ENCODE measurements around the gene NXNL1. TPM values are rescaled to one million over a fixed set of nuclear protein-coding genes. Genes with fewer than 3 reads are reported as not detected.

NXNL1 gene
- total and polyA plus RNA-seq, 2 donors (not counting 3 experiments of a cell fraction or from before 2014, with no cell fraction given) = not detected

GRCh38 chr19:17451820-17452219, 8.9 kb downstream of the NXNL1 start:
- H3K4me1 ChIP-seq (ENCODE audit: control insufficient read depth, extremely low read depth, insufficient read depth, low read length) = no peaks in the 10 kb centered on the region
- no peaks in the 10 kb centered on the region for H3K9me3 ChIP-seq (replicated peaks; ENCODE audit: control insufficient read depth, insufficient read depth, low read length)
- DNase-seq (ENCODE audit: low read depth, low spot score) (no peak), FAIRE-seq (no peak)
- no peaks in the 10 kb centered on the region for H3K36me3 ChIP-seq (ENCODE audit: control insufficient read depth in 2 of 2, extremely low read depth in 1 of 2, insufficient read depth in 2 of 2, low read length in 2 of 2)
- no peak overlapping the region for H3K9ac ChIP-seq (replicated peaks; ENCODE audit: extremely low read depth, insufficient read depth, low read length)
- ChIA-PET CTCF (interaction anchor here (0.6 to 1.5 kb wide), 3 partner anchors 315 to 379 kb away, joined by 3 to 4 read pairs (median 3); no protein-coding TSS in a partner anchor), POLR2A (no interaction called here)
- H3K4me2 ChIP-seq (ENCODE audit: insufficient read depth, low read length) = no peak overlapping the region
- no peak overlapping the region for H2AFZ ChIP-seq (ENCODE audit: low read depth, low read length)
- dilution Hi-C loops (cut with MboI; ENCODE audit: extremely low pct_ligation_motif_present, low sequenced_read_pairs) = no loop called here
- no peak overlapping the region for H3K4me3 ChIP-seq (replicated peaks in 1 of 3; ENCODE audit: insufficient read depth in 1 of 3, low read depth in 1 of 3, low read length in 3 of 3)
- no peaks in the 10 kb centered on the region for H3K9me1 ChIP-seq (replicated peaks; ENCODE audit: control insufficient read depth, extremely low read depth, insufficient read depth, low read length)
- no TSS peak for BruUV-seq (replicated peaks)
- H3K27ac ChIP-seq (ENCODE audit: insufficient read depth, low read depth, low read length) = no peak overlapping the region
- no peak for TF ChIP-seq MAX (IDR thresholded peaks at IDR 0.05; ENCODE audit: insufficient read depth, insufficient read length)
- TF ChIP-seq JUN (IDR thresholded peaks at IDR 0.05; ENCODE audit: borderline replicate concordance, insufficient read depth, insufficient read length, low read depth) = no peak
- TF ChIP-seq EZH2 (IDR thresholded peaks at IDR 0.05; ENCODE audit: borderline replicate concordance, low read depth, low read length, severe bottlenecking) = no peak
- TF ChIP-seq MYC (IDR thresholded peaks at IDR 0.05; ENCODE audit: low read depth, low read length) = no peak
- no peak for TF ChIP-seq GATA2 (IDR thresholded peaks at IDR 0.05; ENCODE audit: insufficient read depth, insufficient read length, low read depth, low read length)
- TF ChIP-seq POLR2A (IDR thresholded peaks at IDR 0.05; ENCODE audit: low read depth, low read length) = no peak
- no peak for TF ChIP-seq CTCF (IDR thresholded peaks at IDR 0.05; ENCODE audit: extremely low read depth in 1 of 2, insufficient read depth in 1 of 2, low read depth in 1 of 2, low read length in 2 of 2)
- TF ChIP-seq POLR2AphosphoS5 (IDR thresholded peaks at IDR 0.05; ENCODE audit: insufficient read depth, low read depth, low read length) = no peak
- intact Hi-C loops (cut with micrococcal nuclease) = loop anchor here (5.0 kb wide), 1 partner anchor 325 kb away; no protein-coding TSS in a partner anchor
- no peaks in the 10 kb centered on the region for H4K20me1 ChIP-seq (replicated peaks; ENCODE audit: control insufficient read depth, extremely low read depth, insufficient read depth, low read length)
- H3K79me2 ChIP-seq (ENCODE audit: control insufficient read depth, insufficient read depth, low read length) = no peaks in the 10 kb centered on the region
- peaks cover 22 to 37% of the 10 kb centered on the region in 2 experiments for H3K27me3 ChIP-seq (ENCODE audit: control insufficient read depth in 2 of 2, insufficient read depth in 2 of 2, low read length in 2 of 2)
